ENCODE measurements around the gene GMNC.
"Not testable (repeated sequence)": the region's sequence is repeated elsewhere in the genome, so short reads cannot be mapped to it uniquely, and the experiment has no call there.

GMNC gene, protein sequence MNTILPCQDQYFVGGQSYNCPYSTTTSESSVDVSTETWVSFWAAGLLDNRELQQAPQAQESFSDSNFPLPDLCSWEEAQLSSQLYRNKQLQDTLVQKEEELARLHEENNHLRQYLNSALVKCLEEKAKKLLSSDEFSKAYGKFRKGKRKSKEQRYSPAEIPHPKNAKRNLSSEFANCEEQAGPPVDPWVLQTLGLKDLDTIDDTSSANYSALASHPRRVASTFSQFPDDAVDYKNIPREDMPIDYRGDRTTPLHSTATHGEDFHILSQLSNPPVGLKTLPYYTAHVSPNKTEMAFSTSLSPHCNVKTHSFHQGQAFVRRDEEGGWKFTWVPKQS

DNA sequence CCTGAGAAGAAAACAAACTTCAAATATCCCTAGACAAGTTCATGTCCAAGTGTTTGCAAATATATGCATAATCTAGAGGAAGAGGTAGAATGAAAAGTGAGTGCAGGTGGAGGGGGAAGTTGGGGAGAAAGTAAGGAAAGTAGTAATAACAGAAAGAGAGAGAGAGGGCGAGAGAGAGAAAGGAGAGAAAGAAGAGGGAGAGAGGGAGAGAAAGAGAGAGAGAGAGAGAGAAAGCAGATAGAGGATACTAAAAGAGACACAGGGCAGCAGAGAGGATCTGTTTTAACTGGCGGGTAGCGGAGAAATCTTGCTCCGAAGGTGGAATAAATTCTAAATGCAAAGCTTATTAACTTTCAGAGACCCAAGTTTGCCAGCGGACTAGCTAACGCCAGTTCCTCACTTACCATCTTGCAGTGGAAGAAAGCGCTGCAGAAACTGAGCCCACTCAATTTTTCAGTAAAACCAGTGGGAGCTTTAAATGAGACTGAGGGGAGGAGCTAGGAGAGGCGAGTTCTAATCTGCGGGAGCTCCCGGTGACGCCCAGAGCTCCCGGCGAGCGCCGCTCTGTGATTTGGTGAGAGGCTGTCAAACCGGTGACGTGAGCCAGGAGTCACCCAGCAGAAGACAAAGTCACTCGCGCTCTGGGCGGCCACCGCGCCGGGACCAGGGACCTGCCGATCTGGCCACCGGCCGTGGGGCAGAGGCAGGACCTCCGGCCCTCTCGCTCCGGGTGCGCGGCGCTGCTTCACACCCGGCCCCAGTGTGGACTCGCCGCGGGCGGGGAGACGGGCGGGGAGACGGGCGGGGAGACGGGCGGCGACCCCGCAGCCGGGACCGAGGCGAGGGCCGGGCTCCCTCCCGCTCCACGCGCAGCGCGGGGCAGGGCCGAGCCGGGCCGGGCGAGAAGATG lies at the start of gene GMNC:
GMNC (minus strand) TSS at position 486 of the 910 bp plus-strand sequence; CDS start at position 407, 79 bp downstream.
- no peak for DNase-seq

DNA sequence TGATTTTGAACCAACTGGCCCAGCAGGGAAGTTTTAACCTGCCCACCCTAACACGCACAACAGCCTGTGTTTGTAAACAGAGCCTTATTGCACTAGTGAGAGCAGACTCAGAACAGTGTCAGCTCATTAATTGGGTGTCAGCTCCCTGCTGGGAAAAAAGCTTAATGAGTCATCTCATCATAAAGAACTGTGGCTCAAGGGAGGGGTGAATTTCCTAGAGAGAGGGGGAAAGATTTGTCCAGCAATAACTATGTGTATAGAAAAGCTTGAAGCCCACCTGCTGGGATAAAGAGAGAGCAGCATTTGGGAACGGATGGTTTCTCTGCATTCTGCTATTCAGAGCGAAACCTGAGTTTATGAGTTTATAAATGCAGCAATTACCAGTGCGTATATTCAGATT lies 48.9 kb upstream of the GMNC start:
- no peak for DNase-seq

DNA sequence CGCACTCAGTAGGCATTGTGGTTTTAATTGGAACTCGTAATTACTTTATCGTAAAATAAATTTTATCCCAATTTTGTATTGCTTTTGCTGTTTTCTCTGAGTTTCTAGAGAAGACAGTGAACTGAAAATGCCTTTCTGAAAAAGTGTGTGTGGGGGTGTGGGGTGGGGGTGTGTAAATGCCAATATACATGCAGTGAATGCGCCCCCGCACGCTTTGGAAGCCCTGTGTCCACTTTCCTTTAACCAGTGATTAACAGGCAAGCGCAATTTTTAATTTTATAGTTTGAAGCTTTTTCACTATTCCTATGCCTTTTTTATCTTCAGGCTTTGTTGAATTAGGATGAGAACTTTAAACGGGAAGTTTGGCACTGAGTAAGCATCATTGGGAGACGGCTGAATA lies 47.4 kb upstream of the GMNC start:
- DNase-seq = no peak

DNA sequence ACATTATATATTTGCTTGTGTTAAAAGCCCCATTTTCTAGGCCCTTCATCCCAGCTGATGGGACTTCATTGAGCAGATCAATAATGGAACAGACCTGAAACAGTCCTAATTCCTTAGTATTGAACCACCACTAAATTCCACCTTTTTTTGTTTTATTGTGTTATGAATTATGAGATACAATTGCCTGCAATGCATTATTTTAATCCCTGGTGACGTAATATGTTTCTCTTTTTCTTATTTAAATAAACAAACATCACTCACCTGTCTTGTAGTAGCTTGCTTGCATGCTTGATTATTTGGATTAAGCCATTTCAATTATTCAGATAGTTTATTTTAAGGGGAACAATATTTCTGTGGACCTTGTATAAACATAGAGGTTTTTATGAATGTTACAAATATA lies 40.7 kb upstream of the GMNC start:
- no peak for DNase-seq

DNA sequence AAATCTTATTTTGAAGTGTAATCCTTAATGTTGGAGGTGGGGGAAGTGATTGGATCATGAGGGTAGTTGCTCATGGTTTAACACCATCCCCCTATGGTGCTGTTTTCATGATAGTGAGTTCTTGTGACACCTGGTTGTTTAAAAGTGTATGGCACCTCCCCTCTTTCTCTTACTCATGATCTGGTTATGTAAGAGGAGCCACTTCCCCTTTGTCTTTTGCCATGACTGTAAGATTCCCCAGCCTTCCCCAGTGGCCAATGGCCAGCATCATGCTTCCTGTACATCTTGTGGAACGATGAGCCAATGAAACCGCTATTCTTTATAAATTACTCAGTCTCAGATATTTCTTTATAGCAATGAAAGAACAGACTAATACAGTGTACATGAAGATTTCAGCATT lies 39.8 kb upstream of the GMNC start:
- no peak for DNase-seq

DNA sequence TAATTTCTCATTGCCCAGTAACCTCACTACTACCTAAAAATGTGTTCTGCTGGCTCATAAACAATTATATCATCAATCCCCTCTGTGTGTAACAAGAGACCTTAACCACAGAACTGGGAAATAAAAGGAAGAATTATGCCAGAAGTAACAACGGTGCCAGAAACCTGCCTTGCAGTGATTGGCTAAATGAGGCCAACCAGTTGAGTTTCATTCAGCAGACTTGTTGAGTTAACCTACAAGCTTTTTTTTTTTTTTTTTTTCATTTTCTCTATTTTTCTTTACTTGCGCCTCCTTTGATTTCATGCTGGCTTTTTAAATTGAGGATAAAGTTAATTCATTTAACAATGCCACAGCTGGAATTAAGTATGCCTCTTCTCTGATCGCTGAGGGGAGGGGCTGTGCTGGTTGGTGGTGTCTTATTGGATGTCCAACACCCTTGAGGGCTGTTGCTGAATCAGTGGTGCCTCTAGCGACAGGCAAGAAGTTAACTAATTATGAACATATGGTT lies 30.0 kb upstream of the GMNC start:
- no peak for DNase-seq

DNA sequence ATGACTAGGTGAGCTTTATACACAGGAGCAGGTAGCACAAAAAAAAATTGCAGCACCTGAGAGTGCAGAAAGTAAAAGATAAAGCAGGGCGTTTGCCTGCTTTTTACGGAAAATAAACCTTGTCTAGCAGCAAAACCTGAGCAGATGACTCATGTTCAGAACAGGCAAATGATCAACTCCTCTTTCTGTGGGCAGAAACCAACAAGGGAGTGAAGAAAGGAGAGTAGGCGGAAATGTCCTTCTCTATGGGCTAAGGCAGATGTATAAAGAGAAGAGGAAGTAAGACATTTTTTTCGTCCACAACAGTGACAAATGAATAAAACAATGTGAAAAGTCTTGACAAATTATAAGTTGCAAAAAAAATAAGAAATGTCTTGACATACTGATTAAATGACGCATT lies 24.5 kb upstream of the GMNC start:
- no peak for DNase-seq

DNA sequence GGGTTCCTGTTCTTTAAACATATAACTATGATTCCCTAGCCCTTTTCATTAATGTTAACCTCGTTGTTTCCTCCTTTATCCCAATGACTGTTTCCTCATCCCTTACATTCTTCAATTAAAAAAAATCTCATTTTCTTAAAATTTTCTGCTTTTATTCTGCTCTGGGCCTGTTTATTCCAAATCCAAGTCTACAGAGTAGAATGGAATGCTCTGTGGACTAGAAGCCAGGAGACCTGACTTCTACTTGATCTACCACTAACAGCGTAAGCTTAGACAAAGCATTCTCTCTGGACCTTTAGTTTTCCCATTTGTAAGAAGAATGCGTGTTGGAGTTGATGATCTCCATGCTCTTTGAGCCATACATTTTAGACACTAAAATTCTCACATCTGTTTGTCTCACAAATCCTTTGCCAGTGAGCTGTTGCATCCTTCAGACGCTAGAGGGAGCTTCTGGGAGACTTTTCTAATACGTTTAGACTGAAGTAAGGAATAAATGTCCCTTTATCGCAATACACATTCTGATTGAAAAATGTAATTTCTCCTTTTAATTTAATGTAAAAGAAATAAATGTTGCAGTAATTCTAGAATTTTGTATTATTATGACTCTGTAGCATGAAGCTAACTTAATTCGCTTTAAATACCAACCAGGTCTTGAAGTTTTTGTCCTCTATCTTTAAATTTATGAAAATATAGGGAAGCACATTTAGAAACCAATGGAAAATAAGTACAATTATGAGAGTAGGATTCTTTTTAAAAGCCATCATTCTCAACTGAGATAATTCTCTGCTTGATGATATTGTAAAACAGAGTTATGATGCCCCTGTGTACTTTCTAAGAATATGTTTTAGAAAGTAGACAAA lies 21.7 kb upstream of the GMNC start:
- no peak for DNase-seq

DNA sequence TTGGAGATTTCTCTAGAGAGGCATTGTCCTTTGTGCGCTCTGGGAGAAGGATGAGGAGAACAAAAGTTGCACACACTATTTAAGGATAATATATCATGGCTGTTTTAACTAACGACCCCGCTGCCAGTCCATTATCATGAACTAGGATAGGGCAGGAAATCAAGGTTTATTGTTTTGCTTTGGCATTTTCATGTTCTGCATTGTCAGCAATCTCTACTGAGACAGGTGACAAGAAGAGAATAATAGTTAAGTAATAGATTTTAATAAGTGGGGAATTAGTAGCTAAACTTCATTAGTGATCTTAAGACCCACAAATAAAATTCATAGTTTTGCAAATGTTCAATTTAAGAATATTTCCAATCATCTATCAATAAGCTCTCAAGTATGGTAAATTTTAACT lies 20.6 kb upstream of the GMNC start:
- DNase-seq = no peak

DNA sequence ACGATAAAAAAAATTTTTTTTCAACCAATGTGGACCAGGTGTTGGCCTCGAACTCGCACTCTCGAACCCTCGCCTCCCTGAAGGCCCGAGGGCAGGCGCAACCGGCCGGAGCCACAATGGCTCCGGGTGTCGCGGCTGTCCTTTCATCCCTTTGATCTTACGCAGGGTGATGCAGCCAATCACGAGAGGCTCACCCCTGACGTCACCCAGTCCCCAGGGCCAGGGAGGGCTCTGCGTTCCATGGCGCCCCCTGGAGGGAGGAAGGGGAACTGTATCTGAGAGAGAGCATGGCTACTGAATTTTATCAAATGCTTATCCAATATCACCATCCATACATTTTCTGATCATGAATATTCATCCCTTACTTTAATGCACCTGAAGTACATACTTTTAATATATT lies 15.4 kb upstream of the GMNC start:
- no peak for DNase-seq

DNA sequence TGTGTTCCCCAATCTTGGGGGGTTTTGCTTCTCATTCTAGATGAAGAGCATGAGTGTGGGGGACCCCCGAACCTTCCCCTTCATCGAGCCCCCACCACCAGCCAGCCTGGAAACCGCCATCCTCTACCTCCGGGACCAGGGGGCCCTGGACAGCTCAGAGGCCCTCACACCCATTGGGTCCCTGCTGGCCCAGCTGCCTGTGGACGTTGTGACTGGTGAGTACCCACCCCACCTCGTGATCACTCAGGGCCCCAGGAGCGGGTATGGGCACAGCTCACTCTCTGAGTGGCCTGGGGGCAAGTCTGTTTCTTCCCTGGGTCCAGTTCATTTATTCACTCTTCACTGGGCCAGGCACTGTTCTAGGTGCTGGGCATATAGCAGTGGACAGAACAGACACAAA lies 13.9 kb upstream of the GMNC start:
- DNase-seq = not testable (repeated sequence)

DNA sequence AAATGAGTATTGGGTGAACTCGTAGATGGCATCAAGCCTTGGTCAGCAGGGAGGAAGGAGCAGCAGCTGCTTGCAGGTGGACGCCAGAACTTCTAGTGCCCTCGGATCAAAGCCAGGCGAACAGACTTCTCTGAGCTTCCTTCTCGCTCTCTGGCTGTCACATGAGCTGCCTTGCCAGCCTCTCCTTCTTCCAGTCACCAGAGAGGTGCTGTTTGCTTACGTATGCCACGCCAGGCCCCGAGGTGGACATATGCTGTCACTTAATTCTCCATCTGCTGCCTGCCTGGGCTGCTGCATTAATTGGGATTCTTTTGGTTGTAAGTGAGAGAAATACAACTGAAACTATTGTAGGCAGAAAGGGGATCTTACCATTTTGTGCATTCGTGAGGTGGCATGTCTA lies 12.6 kb upstream of the GMNC start:
- not testable (repeated sequence) for DNase-seq

DNA sequence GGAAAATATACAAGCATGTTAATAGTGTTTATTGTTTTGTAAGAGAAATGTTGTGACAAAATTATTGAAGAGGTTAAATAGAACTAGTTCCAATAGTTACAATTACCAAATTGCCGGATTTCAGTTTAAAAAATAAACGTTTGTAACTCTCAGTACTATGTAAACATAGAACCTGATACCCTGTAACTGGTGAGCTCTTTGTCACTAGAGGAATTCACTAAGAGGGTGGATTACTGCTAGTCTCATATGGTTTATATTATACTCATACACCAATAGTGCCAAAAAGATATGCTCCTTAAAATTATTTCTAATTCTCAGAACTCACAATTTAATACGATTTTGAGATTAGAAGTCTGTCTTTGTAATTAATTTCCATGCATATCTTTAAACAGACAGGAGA lies 7.6 kb upstream of the GMNC start:
- DNase-seq = no peak

DNA sequence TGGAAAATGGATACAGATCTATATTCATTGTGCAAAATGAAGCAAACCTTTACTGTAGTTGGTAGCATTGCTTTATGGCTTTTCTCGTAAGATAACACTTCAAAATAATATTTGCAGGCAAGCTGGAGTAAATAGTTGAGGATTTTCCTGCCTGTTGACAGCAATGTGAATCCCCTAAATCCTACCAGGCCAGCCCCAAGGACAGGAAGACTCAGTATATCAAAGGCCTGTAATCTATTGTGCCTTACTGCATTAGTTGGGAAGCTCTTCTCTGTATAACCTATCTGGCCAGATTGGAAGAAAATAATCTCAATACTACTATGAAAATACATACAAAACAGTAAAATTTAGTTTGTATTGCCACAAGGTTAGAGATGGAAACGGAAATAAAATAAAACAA lies 4.6 kb upstream of the GMNC start:
- no peak for DNase-seq

DNA sequence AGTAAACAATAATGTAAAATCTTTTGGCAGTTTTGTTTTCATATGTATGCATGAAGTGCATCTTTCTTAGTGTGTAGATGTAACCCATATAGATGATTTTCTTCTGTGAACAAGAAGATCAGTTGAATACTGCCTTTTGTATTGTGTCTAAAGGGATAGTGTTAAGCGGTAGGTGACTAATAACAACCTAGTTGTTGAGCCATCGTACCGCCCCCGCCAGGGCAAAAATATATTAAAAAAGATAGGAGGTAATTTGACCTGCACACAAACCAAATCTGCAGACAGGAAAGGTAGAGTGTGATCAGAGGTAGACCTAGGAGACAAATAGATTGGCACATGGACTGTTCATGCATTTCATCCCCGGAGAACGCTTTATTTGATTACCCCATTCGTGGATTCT lies 3.3 kb upstream of the GMNC start:
- no peak for DNase-seq

DNA sequence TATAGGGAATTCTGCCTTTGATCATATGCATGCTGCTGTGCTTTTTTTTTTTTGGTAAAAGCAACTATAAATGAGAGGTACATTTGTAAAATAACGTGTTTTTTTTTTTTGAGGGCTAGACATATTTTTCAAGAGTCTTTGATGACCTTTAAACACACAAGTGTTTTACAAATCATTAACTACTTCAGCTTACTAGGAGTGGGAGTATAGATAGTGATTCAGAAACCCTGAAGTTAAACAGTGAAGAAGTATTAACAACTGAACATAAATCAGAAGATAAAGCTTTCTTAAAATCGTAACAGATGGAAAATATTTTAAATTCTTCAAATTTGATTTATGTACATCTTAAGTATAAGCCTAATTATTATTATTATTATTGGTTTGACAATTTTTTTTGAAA lies 2.9 kb upstream of the GMNC start:
- DNase-seq = no peak

DNA sequence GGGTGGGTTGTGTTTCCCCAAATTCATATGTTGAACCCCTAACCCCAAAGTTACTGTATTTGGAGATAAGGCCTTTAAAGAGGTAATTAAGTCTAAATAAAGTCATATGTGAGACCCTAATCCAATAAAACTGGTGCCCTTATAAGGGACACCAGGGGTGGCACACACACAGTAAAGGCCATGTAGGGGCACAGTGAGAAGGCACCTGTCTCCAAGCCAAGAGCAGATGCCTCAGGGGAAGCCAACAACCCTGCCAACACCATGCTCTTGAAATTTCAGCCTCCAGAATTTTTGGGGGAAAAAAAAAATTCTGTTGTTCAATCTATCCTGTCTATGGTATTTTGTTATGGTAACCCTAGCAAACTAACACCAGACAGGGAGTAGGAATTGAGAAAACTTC lies 1.5 kb upstream of the GMNC start:
- no peak for DNase-seq

DNA sequence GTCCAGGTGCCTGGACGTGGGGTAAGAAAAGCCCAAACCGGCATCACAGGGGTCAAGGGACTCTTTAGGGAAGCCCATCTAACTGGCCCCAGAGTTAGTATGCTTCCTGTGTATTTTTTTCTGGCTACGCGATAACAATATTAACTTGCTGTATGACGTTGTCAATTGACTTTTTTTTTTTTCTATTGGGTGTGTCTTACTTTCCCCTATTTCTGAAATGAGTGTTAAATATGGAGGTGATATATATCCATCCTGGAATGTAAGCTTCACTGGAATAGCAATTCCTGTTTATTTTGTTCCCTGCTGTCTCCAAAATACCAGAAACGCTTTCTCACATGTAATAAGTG lies 598 bp upstream of the GMNC start:
- no peak for DNase-seq

DNA sequence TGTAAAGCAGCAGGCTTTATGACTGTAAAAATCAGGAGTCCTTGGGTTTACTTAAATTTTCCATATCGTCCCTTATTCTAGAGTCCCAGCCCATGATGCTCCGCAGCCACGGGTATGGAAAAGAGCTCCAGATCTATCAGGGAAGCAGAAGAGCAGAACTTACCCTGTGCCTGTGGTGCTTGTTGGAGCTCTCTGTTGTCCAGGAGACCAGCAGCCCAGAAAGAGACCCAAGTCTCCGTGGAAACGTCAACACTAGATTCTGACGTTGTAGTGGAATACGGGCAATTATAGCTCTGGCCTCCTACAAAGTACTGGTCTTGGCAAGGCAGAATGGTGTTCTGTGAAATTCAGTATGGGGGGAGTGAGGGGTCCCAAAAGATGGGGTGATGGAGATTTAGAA lies 2.0 kb downstream of the GMNC start:
- DNase-seq = no peak

DNA sequence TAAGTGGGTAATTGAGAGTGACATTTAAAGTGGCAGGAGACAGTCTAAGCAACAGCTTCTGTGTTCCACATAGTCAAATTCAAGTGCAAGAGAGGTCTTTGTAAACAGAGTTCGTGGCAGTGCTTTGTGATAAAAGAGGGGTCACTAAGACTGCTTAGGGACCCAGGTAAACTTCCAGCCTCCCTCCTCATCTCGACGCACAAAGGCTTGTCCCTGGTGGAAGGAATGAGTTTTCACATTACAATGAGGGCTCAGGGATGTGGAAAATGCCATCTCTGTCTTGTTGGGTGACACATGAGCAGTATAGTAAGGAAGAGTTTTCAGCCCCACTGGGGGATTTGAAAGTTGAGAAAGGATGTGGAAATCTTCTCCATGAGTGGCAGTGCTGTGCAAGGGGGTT lies 7.3 kb downstream of the GMNC start:
- DNase-seq = no peak

DNA sequence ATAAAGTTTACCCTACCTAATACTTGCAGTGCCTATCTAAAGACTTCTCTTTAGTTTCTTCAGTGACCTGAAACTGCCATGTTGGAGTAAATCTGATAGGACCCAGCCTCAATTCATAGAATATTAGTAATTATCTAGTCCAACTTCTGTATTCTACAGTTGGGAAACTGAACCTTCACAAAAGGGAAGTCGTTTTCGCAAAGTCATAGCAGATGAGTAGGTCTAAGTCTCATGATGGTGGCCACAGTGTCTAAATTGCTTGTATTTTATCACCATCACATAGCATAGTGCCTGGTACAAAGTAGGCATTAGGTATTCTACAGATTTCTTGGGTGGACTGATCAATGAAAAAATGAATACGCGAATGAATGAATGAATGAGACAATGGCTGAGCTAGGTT lies 8.4 kb downstream of the GMNC start:
- no peak for DNase-seq

DNA sequence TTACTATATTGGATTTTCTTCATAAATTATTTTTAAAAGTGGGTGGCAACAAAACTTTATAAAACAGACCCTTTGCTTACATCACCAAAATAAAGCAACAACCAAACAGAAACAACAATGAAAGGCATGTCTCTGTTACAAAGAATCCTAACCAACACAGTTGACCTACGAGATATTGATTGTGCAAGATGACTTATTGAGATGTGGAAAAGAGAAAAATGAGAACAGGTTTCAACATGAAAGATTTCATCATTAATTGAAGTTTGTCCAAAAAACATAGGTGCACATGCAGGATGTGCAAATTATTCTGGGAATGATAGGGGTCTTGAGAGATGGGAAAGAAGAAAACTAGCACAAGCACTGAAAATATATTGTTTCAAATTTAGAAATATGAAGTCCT lies 9.0 kb downstream of the GMNC start:
- no peak for DNase-seq

DNA sequence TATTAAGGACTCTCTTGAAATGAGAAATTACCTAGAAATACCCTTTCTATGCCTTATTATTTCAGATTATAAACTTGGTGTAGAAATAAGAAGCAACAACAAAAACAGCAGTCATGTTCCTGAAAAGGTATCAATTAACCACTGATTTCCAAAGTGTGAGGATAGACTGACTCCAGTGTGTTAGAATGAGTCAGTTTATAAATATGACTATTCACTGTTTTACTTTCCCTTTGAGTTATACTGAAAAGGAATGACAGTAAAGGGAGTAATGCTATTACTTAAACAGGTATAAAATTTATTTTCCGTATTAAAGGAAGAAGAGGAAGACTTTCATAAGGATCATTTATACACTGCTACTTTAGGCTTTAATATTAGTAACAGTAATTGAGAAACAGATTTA lies 12.9 kb downstream of the GMNC start:
- DNase-seq = no peak
